MCF 10A (cell line): Measurements from ENCODE around the gene POLR2M. TPM values are rescaled to one million over a fixed set of nuclear protein-coding genes. Genes with fewer than 3 reads are reported as not detected.

ENCODE experiments used
- BruUV-seq: library from RNA; stranded (reverse); fragments of 400-500 nt; replicated peaks from 2 replicates; lab custom pipeline; 2021; lab: Mats Ljungman, UMichigan
- CTCF ChIA-PET: fragments of 300-600 bp; sonication (Branson Sonifier 250); formaldehyde crosslinking; extraction: SDS; loops from one replicate; lab custom pipeline; 2021; ENCODE audit warnings: antibody characterized with exemption, inconsistent platforms; lab: Yijun Ruan, JAX
- POLR2A ChIA-PET: fragments of 300-600, 350-650 bp; sonication (Branson Sonifier 250); formaldehyde crosslinking; extraction: SDS; loops from one replicate; lab custom pipeline; 2020; ENCODE audit warnings: antibody characterized with exemption, inconsistent platforms; lab: Yijun Ruan, JAX
- DNase-seq: peaks from one replicate; pipeline ENCODE4 v3.0.0-alpha.2; 2018; ENCODE audit not compliant: unreplicated experiment
- H3K27ac Mint-ChIP-seq: one replicate; pipeline ENCODE4 v1.8.0; 2022; ENCODE audit warnings: mild to moderate bottlenecking, low read depth, mixed read lengths; ENCODE audit not compliant: unreplicated experiment
- H3K27me3 Mint-ChIP-seq: one replicate; pipeline ENCODE4 v1.8.0; 2022; ENCODE audit warnings: mixed read lengths; ENCODE audit not compliant: insufficient read depth, unreplicated experiment
- H3K36me3 Mint-ChIP-seq: one replicate; pipeline ENCODE4 v1.8.0; 2022; ENCODE audit warnings: mild to moderate bottlenecking, moderate library complexity, mixed read lengths; ENCODE audit not compliant: insufficient read depth, unreplicated experiment
- H3K4me1 Mint-ChIP-seq: one replicate; pipeline ENCODE4 v1.8.0; 2022; ENCODE audit warnings: mixed read lengths; ENCODE audit not compliant: insufficient read depth, unreplicated experiment
- H3K4me3 Mint-ChIP-seq: one replicate; pipeline ENCODE4 v1.8.0; 2022; ENCODE audit warnings: mild to moderate bottlenecking, moderate library complexity, mixed read lengths; ENCODE audit not compliant: unreplicated experiment
- H3K9me3 Mint-ChIP-seq: one replicate; pipeline ENCODE4 v1.8.0; 2022; ENCODE audit warnings: mixed read lengths; ENCODE audit not compliant: unreplicated experiment
- intact Hi-C: fragments of 100-400 bp; cut with micrococcal nuclease; formaldehyde crosslinking; loops from 2 replicates; pipeline ENCODE4 v1.14.1; 2022
- total RNA-seq: library from RNA; stranded (reverse); gene quantifications from 2 replicates; pipeline ENCODE4 v1.2.3, GENCODE V29; 2022
- TF ChIP-seq, protein P1 (sequence below): fragments of 200-600 bp; IDR thresholded peaks from one replicate; pipeline ENCODE4 v1.8.0; 2022; ENCODE audit warnings: antibody characterized with exemption, mild to moderate bottlenecking; ENCODE audit not compliant: unreplicated experiment

POLR2M gene
- total RNA-seq, 1 experiment from 2014 or later, result 114 TPM

DNA sequence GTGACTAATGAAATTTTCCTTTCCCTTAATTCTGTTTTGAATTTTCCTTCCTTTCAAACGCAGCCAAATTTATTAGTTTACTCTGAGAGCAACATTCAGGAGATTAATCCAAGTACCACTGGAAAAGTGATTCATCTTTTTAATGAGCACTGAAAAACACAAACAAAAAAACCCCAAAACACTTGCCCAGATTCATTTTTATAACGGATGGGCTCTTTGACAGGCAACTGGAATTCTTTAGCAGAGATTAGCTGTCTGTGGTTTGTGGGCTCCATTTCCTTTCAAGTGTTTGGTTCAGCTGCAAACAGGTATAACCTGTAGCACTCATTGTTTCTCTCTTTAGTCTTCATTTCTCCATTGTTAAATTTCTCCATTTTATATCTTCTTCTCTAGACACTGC lies 3.1 kb upstream of the POLR2M start:
- Mint-ChIP-seq H3K27me3 (no peaks in the 10 kb centered on the region), H3K4me3 (no peak overlapping the region), H3K36me3 (no peaks in the 10 kb centered on the region), H3K9me3 (no peaks in the 10 kb centered on the region), H3K27ac (no peak overlapping the region), H3K4me1 (peaks cover 19% of the 10 kb centered on the region)
- no peak for DNase-seq
- intact Hi-C loops, result no loop called here
- POLR2A ChIA-PET, result interaction anchor here (0.9 to 2.0 kb wide), 3 partner anchors 9 to 22 kb away, joined by 3 to 9 read pairs (median 3); no protein-coding TSS in a partner anchor
- no TSS peak for BruUV-seq
- CTCF ChIA-PET, result interaction anchor here (0.9 to 1.4 kb wide), 2 partner anchors 29 to 158 kb away, joined by 3 read pairs; no protein-coding TSS in a partner anchor
- TF ChIP-seq, protein P1, sequence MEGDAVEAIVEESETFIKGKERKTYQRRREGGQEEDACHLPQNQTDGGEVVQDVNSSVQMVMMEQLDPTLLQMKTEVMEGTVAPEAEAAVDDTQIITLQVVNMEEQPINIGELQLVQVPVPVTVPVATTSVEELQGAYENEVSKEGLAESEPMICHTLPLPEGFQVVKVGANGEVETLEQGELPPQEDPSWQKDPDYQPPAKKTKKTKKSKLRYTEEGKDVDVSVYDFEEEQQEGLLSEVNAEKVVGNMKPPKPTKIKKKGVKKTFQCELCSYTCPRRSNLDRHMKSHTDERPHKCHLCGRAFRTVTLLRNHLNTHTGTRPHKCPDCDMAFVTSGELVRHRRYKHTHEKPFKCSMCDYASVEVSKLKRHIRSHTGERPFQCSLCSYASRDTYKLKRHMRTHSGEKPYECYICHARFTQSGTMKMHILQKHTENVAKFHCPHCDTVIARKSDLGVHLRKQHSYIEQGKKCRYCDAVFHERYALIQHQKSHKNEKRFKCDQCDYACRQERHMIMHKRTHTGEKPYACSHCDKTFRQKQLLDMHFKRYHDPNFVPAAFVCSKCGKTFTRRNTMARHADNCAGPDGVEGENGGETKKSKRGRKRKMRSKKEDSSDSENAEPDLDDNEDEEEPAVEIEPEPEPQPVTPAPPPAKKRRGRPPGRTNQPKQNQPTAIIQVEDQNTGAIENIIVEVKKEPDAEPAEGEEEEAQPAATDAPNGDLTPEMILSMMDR, result no peak

DNA sequence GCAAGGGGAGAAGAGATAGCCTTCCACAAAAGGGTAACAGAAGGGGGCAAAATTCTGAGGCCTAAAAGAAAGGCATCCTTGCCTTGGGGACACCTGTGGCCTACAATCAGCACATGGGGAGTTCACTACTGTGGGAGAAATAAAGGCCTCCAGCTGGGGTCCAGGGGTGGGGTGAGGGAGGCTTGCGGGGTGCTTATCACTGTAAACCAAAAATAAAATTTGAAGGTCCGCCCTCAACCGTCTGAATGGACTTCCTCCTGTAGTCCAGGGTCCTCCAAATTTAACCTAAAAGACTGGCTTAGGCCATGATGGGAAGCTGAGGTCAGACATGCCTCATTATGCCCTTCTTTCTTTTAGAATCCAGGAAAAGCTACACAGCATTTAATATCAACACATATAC lies 2.1 kb upstream of the POLR2M start:
- no TSS peak for BruUV-seq
- H3K4me3 Mint-ChIP-seq, result no peak overlapping the region
- no peak for DNase-seq
- H3K27me3 Mint-ChIP-seq, result no peaks in the 10 kb centered on the region
- H3K9me3 Mint-ChIP-seq, result no peaks in the 10 kb centered on the region
- ChIA-PET CTCF (interaction anchor here (1.4 kb wide), 1 partner anchor 28 kb away, joined by 3 read pairs; no protein-coding TSS in a partner anchor), POLR2A (interaction anchor here (0.6 to 4.5 kb wide), 4 partner anchors 8 to 37 kb away, joined by 3 to 45 read pairs (median 4); no protein-coding TSS in a partner anchor)
- intact Hi-C loops, result no loop called here
- H3K27ac Mint-ChIP-seq, result no peak overlapping the region
- peaks cover 8% of the 10 kb centered on the region for H3K36me3 Mint-ChIP-seq
- peaks cover 18% of the 10 kb centered on the region for H3K4me1 Mint-ChIP-seq
- TF ChIP-seq, protein P1, result no peak

DNA sequence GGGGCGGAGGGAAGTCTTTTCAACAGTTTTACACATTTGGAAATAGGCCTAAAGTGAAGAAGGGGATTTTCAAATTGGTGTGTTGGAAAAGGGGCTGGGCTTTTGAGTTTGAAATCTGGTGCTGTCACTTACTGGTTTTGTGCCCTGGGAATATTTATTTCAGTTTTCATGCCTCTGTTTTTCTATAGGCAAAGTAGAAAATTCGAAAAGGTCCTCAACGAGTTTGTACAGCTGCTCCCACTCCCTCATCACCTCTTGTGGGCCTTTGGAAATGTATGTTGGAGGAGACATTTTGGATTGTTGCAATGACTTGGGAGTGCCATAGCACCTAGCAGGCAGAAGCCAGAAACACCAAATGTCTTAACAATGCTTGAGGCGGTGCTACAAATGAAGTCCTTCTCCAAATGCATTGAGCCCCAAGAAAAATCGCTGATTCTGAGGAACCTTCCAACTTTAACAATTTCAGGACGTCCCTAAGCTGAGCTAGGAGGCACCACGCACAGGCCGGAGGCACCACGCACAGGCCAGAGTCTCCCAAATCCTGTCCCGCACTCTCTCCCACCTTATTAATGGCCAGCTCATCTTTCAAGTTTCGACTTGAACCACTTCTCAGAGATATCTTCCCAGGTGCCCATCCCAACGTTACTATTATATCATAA lies 639 bp upstream of the POLR2M start:
- intact Hi-C loops, result loop anchor here (2.0 kb wide), 2 partner anchors 25 to 145 kb away; no protein-coding TSS in a partner anchor
- BruUV-seq, result TSS peak; percentile 69
- DNase-seq, result no peak
- Mint-ChIP-seq H3K27ac (peak overlapping the region; percentile 63), H3K27me3 (no peaks in the 10 kb centered on the region), H3K4me3 (peak overlapping the region; percentile 79), H3K9me3 (no peaks in the 10 kb centered on the region), H3K4me1 (peaks cover 30% of the 10 kb centered on the region), H3K36me3 (peaks cover 21% of the 10 kb centered on the region)
- CTCF ChIA-PET, result interaction anchor here (0.5 to 1.9 kb wide), 9 partner anchors 9 to 367 kb away, joined by 3 to 7 read pairs (median 4); no protein-coding TSS in a partner anchor
- POLR2A ChIA-PET, result interaction anchor here (0.6 to 4.5 kb wide), 23 partner anchors 10 to 1065 kb away, joined by 3 to 45 read pairs (median 5); partner anchors contain the start of gene MINDY2
- TF ChIP-seq, protein P1, result no peak

DNA sequence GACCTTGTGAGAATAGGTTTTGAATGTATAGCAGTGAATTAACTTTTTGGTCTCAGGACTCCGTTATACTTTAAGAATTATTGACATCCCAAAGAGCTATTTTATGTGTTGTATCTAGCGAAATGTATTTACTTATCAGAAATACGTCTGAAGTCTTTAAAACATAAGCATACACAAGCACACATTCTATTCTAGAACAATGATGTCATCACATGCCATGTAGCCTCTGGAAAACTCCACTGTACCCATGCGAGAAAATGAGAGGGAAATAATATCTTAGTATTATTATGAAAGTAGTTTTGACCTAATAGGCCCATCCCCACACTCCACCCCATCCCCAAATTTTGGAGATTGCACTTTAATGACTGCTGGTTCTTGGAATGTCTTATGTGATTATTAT lies 1.5 kb downstream of the POLR2M start:
- H3K4me3 Mint-ChIP-seq, result peak overlapping the region; percentile 79
- TF ChIP-seq, protein P1, result no peak
- H3K9me3 Mint-ChIP-seq, result no peaks in the 10 kb centered on the region
- DNase-seq, result peak; percentile 9
- H3K36me3 Mint-ChIP-seq, result peaks cover 43% of the 10 kb centered on the region
- intact Hi-C loops, result loop anchor here (2.0 kb wide), 1 partner anchor 41 kb away; no protein-coding TSS in a partner anchor
- peaks cover 44% of the 10 kb centered on the region for H3K4me1 Mint-ChIP-seq
- H3K27me3 Mint-ChIP-seq, result no peaks in the 10 kb centered on the region
- peak overlapping the region; percentile 63 for H3K27ac Mint-ChIP-seq
- CTCF ChIA-PET, result interaction anchor here (0.7 to 2.7 kb wide), 13 partner anchors 11 to 358 kb away, joined by 3 to 11 read pairs (median 7); no protein-coding TSS in a partner anchor
- POLR2A ChIA-PET, result interaction anchor here (0.9 to 4.5 kb wide), 12 partner anchors 12 to 215 kb away, joined by 3 to 45 read pairs (median 6); no protein-coding TSS in a partner anchor
- BruUV-seq, result no TSS peak
